Measurements from ENCODE around the gene PCAT6.
"Not testable (repeated sequence)": the region's sequence is repeated elsewhere in the genome, so short reads cannot be mapped to it uniquely, and the experiment has no call there.

The PCAT6 gene

DNA sequence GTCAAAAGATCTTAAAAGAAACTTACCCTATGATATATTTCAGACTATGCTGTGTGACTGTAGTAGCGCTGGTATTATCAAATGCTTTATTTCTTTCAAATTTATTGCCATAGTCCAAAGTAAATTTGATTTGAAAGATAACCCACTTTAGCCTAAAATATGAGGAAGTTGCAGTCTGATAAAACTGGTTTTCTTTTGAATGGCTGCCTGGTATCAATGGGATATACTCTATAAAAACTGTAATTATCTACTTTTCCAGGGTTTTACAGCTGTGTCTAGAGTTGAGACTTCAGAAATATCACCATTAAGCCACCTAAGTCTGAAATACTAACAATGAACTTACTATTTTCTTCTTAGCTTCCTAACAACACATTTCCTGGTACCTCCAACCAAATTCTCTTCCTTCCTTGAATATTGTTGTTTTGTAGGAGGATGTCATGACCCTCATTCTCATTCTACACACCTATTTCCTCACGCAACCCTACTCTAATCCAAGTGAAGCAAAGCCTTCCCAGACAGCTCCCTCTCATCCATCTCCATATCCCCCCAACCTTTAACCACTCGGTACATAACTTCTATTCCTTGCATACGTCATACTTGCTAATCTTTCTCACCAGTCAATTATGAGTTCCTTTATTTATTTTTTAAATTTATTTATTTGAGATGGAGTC lies 19.5 kb upstream of the PCAT6 start:
- no peak overlapping the region for H3K4me3 ChIP-seq (ENCODE audit: low read length)
- no peak for DNase-seq (ENCODE audit: low read depth)
- TF ChIP-seq, protein P1, sequence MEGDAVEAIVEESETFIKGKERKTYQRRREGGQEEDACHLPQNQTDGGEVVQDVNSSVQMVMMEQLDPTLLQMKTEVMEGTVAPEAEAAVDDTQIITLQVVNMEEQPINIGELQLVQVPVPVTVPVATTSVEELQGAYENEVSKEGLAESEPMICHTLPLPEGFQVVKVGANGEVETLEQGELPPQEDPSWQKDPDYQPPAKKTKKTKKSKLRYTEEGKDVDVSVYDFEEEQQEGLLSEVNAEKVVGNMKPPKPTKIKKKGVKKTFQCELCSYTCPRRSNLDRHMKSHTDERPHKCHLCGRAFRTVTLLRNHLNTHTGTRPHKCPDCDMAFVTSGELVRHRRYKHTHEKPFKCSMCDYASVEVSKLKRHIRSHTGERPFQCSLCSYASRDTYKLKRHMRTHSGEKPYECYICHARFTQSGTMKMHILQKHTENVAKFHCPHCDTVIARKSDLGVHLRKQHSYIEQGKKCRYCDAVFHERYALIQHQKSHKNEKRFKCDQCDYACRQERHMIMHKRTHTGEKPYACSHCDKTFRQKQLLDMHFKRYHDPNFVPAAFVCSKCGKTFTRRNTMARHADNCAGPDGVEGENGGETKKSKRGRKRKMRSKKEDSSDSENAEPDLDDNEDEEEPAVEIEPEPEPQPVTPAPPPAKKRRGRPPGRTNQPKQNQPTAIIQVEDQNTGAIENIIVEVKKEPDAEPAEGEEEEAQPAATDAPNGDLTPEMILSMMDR (IDR thresholded peaks at IDR 0.05; ENCODE audit: insufficient read depth, low read depth, low read length, missing control alignments), result no peak

DNA sequence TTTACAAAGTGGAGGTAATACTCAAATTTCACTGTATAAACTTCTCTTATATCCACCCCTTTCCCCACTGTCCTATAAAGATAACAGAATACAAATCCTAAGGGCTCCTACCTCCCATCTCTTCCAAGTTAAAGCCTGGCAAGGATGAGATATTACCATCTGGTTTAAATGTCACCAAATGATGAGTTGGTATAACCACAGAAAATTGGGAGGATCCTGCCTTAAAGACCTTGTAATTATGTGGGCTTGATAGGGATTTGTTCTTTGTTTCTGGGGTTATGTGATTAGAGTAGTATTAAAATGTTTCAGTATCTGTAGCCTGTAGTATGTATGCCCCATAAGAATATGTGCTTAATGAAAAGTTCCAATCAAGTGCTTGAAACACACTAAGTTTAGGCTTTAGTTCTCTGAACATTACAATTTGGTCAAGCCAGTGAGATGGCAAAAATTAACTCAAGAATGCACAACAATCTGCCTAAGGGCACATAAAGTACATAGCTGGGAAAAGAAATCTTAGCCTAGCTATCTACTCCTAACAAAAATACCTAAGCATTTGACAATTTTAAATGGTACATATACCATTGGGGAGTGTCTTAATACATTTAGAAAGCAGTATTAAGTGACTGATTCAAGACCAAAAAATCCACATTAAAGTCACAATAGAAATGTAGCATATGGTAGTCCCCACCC lies 16.6 kb upstream of the PCAT6 start:
- no peak overlapping the region for H3K4me3 ChIP-seq (ENCODE audit: low read length)
- TF ChIP-seq, protein P1 (IDR thresholded peaks at IDR 0.05; ENCODE audit: insufficient read depth, low read depth, low read length, missing control alignments), result no peak

DNA sequence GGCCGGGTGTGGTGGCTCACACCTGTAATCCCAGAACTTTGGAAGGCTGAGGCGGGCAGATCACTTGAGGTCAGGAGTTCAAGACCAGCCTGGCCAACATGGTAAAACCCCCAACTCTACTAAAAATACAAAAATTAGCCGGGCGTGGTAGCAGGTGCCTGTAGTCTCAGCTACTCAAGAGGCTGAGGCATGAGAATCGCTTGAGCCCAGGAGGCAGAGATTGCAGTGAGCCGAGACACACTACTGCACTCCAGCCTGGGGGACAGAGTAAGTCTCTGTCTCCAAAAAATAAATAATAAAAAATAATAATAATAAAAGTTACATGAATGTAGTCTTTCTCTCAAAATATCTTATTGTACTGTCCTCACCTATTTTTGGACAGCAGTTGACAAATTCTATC lies 15.8 kb upstream of the PCAT6 start:
- not testable (repeated sequence) for DNase-seq (ENCODE audit: low read depth); H3K4me3 ChIP-seq (ENCODE audit: low read length)

More for the DNA sequence above, 16.6 kb upstream of the PCAT6 start:
- no peak for DNase-seq (ENCODE audit: low read depth)

DNA sequence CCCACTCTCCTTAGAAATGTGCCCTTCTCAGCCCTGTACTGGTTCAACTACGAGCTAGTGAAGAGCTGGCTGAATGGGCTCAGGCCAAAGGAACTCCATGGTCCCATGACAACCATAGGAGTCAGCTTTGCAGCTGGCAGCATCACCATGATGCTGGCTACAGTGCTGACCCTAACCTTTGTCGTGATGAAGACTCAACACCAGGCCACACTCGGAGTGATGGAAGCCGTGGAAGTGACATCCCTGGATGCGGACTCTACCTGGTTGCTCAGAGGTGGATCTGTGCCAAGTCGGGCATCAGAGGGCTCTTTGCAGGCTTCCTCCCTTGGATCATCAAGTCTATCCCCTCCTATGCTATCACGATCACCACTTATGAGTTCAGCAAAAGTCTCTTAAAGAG lies 14.1 kb upstream of the PCAT6 start:
- no peak overlapping the region for H3K4me3 ChIP-seq (ENCODE audit: low read length)
- no peak for DNase-seq (ENCODE audit: low read depth)
- TF ChIP-seq, protein P1 (IDR thresholded peaks at IDR 0.05; ENCODE audit: insufficient read depth, low read depth, low read length, missing control alignments), result no peak

DNA sequence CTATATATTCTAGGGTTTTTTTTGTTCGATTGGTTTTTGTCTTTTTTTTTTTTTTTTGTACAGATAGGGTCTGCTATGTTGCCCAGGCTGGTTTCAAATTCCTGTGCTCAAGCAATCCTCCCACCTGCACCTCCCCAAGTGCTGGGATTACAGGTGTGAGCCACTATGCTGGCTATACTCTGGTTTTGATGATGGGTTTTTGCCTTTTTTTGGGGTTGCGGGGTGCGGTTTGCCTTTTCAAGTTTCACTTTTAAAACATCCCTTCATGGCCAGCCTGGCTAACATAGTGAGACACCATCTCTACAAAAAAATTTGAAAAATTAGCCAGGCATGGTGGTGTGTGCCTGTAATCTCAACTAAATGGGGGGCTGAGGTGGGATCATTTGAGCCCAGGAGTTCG lies 12.5 kb upstream of the PCAT6 start:
- no peak for DNase-seq (ENCODE audit: low read depth)
- TF ChIP-seq, protein P1 (IDR thresholded peaks at IDR 0.05; ENCODE audit: insufficient read depth, low read depth, low read length, missing control alignments), result no peak
- H3K4me3 ChIP-seq (ENCODE audit: low read length), result no peak overlapping the region

DNA sequence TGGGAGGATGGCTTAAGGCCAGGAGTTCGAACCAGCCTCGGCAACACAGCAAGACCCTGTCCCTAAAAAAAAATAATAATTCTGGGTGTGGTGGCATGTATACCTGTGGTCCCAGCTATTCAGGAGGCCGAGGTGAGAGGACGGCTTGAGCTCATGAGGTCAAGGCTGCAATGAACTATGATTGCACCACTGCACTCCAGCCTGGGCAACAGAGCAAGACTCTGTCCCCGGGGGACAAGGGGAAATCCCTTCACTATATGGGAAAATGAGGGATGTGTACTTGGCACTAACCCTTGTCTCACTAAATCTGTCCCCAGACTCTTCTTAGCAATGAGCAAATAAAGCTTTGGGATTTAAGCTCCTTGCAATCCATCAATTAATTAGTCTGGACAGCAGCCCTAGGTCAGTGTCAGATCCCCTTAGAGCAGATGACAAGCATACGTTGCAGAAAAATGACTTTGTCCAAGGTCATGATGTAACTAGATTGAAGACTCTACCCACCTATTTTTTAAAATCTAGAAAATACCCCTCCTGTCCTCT lies 11.9 kb upstream of the PCAT6 start:
- no peak overlapping the region for H3K4me3 ChIP-seq (ENCODE audit: low read length)
- TF ChIP-seq, protein P1 (IDR thresholded peaks at IDR 0.05; ENCODE audit: insufficient read depth, low read depth, low read length, missing control alignments), result no peak
- DNase-seq (ENCODE audit: low read depth), result no peak

DNA sequence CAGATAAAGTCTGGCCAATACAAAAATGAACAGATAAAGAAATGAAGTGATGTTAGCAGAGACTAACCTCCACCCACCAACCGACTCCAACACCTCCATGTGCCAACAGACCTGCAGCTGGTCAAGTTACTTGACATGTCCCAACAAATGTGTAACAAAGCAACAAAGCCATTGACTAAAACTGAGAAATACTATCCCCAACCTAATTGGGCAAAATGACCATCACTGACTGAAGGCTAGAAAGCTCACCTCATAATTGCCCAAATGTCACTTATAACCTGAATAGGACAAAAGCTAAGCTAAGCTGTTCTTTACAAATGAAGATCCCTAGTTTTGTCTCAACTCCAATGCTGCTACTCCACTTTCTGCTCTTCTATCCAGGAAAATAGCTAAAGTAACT lies 10.0 kb upstream of the PCAT6 start:
- TF ChIP-seq, protein P1 (IDR thresholded peaks at IDR 0.05; ENCODE audit: insufficient read depth, low read depth, low read length, missing control alignments), result no peak
- DNase-seq (ENCODE audit: low read depth), result no peak
- H3K4me3 ChIP-seq (ENCODE audit: low read length), result no peak overlapping the region
